ENCODE results near the gene ABHD16B.
A peak's percentile ranks its signal among the peaks of the same experiment; 100 is the strongest.
"Not testable (repeated sequence)": the region's sequence is repeated elsewhere in the genome, so short reads cannot be mapped to it uniquely, and the experiment has no call there.

The ABHD16B gene

GRCh38 chr20:63878899-63879663, 17.8 kb downstream of the ABHD16B start:
- DNase-seq (ENCODE audit: low read depth): no peak

- DNase-seq (ENCODE audit: low read depth): not testable (repeated sequence)
Observed at GRCh38 chr20:63880901-63881300, 19.6 kb downstream of the ABHD16B start.

- no peak for DNase-seq (ENCODE audit: low read depth)
Observed at GRCh38 chr20:63881451-63882226, 20.3 kb downstream of the ABHD16B start.

GRCh38 chr20:63882257-63883200, 21.2 kb downstream of the ABHD16B start:
- DNase-seq (ENCODE audit: low read depth): no peak

- no peak for DNase-seq (ENCODE audit: low read depth)
Observed at GRCh38 chr20:63883201-63883593, 21.9 kb downstream of the ABHD16B start.

- DNase-seq (ENCODE audit: low read depth): no peak
Observed at GRCh38 chr20:63884506-63885263, 23.4 kb downstream of the ABHD16B start.

GRCh38 chr20:63885264-63886053, 24.2 kb downstream of the ABHD16B start:
- DNase-seq (ENCODE audit: low read depth): no peak

- DNase-seq (ENCODE audit: low read depth): no peak
Observed at GRCh38 chr20:63886054-63886419, 24.7 kb downstream of the ABHD16B start.

GRCh38 chr20:63886921-63887320, 25.6 kb downstream of the ABHD16B start:
- no peak for DNase-seq (ENCODE audit: low read depth)

- no peak for DNase-seq (ENCODE audit: low read depth)
Observed at GRCh38 chr20:63889241-63890200, 28.2 kb downstream of the ABHD16B start.

GRCh38 chr20:63890201-63890576, 28.9 kb downstream of the ABHD16B start:
- no peak for DNase-seq (ENCODE audit: low read depth)

- DNase-seq (ENCODE audit: low read depth): no peak
Observed at GRCh38 chr20:63890616-63891015, 29.3 kb downstream of the ABHD16B start.

GRCh38 chr20:63891061-63892002, 30.0 kb downstream of the ABHD16B start:
- no peak for DNase-seq (ENCODE audit: low read depth)

GRCh38 chr20:63892402-63892801, 31.1 kb downstream of the ABHD16B start:
- no peak for DNase-seq (ENCODE audit: low read depth)

GRCh38 chr20:63893999-63894357, 32.7 kb downstream of the ABHD16B start:
- no peak for DNase-seq (ENCODE audit: low read depth)

- peak; percentile 93 for DNase-seq (ENCODE audit: low read depth)
Observed at GRCh38 chr20:63894358-63895201, 33.3 kb downstream of the ABHD16B start, which contains the start of gene DNAJC5. DNAJC5 (plus strand) TSS chr20:63895126; CDS start chr20:63928346, 33,220 bp downstream.

GRCh38 chr20:63895202-63895951, 34.1 kb downstream of the ABHD16B start:
- no peak for DNase-seq (ENCODE audit: low read depth)
